Measurements from ENCODE around the gene SLC25A23.

The SLC25A23 gene

GRCh38 chr19:6481541-6482342 lies 22.1 kb upstream of the SLC25A23 start, which contains the start of gene DENND1C:
DENND1C (minus strand) TSS chr19:6481787; CDS start chr19:6481695, 92 bp downstream.
- peak; percentile 42 for DNase-seq

GRCh38 chr19:6480848-6481415 lies 21.3 kb upstream of the SLC25A23 start:
- DNase-seq = no peak

GRCh38 chr19:6479836-6480398 lies 20.3 kb upstream of the SLC25A23 start:
- DNase-seq = no peak

GRCh38 chr19:6478815-6479214 lies 19.2 kb upstream of the SLC25A23 start:
- no peak for DNase-seq

- no peak for DNase-seq
Measured at GRCh38 chr19:6476896-6477431, 17.4 kb upstream of the SLC25A23 start.

GRCh38 chr19:6476155-6476895 lies 16.7 kb upstream of the SLC25A23 start:
- peak; percentile 27 for DNase-seq

GRCh38 chr19:6475321-6476108 lies 15.9 kb upstream of the SLC25A23 start:
- no peak for DNase-seq

- no peak for DNase-seq
Measured at GRCh38 chr19:6473647-6474046, 14.1 kb upstream of the SLC25A23 start.

GRCh38 chr19:6472713-6473112 lies 13.1 kb upstream of the SLC25A23 start:
- DNase-seq = no peak

GRCh38 chr19:6471076-6471475 lies 11.5 kb upstream of the SLC25A23 start:
- DNase-seq = no peak

- no peak for DNase-seq
Measured at GRCh38 chr19:6470173-6470572, 10.6 kb upstream of the SLC25A23 start.

GRCh38 chr19:6467384-6467783 lies 7.8 kb upstream of the SLC25A23 start:
- no peak for DNase-seq

- DNase-seq = no peak
Measured at GRCh38 chr19:6466526-6467248, 7.1 kb upstream of the SLC25A23 start.

GRCh38 chr19:6465663-6466062 lies 6.1 kb upstream of the SLC25A23 start:
- no peak for DNase-seq

GRCh38 chr19:6465006-6465405 lies 5.4 kb upstream of the SLC25A23 start:
- DNase-seq = no peak

GRCh38 chr19:6464070-6464873 lies 4.7 kb upstream of the SLC25A23 start, which contains the start of gene CRB3:
CRB3 (plus strand) TSS chr19:6464271; CDS start chr19:6464702, 431 bp downstream.
- no peak for DNase-seq

- peak; percentile 96 for DNase-seq
Measured at GRCh38 chr19:6460099-6460884, 700 bp upstream of the SLC25A23 start.

- DNase-seq = no peak
Measured at GRCh38 chr19:6458695-6459261, 814 bp downstream of the SLC25A23 start.

- DNase-seq = no peak
Measured at GRCh38 chr19:6457958-6458694, 1.5 kb downstream of the SLC25A23 start.
